Measurements from ENCODE around the gene TMED4. TPM values are rescaled to one million over a fixed set of nuclear protein-coding genes. Genes with fewer than 3 reads are reported as not detected.
"Not testable (repeated sequence)": the region's sequence is repeated elsewhere in the genome, so short reads cannot be mapped to it uniquely, and the experiment has no call there.

Gene TMED4
- total RNA-seq, 2 donors from 2014 or later = 50.3 to 52.5 TPM

DNA sequence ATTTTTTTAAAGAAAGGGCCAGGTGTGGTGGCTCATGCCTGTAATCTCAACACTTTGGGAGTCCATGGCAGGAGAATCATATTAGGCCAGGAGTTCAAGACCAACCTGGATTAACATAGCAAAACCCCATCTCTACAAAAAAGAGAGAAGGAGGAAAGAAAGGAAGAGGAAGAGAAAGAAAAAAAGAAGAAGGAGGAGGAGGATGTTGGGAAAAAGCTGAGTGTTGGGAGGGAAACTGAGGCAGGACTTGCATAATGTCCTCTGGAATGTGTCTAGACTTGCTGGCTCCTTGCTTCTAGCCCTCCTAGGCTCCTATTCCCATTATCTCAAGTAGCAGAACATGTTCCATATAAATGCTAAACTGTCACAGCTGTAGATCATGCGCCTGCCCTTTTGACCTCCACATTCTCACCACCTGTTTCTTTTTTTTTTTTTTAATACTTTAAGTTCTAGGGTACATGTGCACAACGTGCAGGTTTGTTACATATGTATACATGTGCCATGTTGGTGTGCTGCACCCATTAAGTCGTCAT is 29.5 kb downstream of the TMED4 start:
- intact Hi-C loops (cut with DNase I); DNase-seq (ENCODE audit: low spot score): not testable (repeated sequence)

DNA sequence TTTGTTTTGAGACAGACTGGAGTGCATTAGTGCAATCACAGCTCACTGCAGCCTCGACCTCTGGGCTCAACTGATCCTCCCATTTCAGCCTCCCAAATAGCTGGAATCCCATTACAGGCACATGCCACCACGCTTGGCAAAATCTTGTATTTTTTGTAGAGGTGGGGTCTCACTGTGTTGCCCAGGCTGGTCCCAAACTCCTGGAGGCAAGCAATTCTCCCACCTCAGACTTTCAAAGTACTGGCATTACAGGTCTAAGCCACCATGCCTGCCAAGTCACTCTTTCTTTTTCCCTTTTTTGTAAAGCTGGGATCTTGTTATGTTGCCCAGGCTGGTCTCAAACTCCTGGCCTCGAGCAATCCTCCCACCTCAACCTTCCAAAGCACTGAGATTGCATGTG is 32.6 kb downstream of the TMED4 start:
- intact Hi-C loops (cut with DNase I) = no loop called here
- DNase-seq (ENCODE audit: low spot score) = no peak

DNA sequence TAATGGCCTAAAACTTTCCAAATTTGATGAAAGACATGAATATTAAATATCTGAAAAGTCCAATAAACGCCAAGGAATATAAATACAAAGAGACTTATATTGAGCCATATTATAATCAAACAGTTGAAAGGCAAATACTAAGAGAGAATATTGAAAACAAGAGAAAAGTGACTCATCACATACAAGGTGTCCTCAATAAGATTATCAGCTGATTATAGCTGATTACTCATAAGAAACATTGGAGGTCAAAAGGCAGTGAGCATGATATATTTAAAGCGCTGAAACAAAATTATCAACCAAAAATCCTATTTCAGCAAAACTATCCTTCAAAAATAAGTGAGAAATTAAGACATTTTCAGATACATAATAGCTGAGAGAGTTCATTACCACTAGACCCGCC is 33.1 kb downstream of the TMED4 start:
- DNase-seq (ENCODE audit: low spot score) = no peak
- intact Hi-C loops (cut with DNase I) = no loop called here

DNA sequence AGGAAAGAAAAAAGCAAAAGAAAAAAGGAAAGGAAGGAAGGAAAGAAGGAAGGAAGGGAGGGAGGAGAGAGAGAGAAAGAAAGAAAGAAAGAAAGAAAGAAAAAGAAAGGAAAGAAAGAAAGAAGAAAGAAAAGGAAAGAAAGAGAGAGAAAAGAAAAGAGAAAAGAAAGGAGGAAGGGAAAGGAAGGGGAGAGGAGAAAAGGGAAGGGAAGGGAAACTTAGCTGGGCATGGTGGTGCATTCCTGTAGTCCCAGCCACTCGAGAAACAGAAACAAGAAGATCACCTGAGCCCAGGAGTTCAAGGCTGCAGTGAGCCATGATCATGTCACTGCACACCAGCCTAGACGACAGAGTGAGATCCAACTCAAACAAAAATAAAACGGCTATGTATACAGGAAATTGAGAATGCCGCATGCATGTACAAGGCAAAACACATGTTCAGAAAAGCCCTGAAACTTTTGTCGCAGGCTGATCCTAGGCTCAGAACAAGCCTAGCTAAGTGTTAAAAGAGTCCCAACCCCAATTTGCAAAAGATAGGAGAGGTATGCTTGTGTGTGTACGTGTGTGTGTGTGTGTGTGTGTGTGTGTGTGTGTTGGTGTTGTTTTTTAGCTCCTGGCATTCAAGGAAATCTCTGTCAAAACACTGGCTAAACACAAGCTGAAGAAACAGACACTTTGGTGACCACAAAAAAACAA is 34.3 kb downstream of the TMED4 start:
- no peak for DNase-seq (ENCODE audit: low spot score)
- intact Hi-C loops (cut with DNase I) = no loop called here

DNA sequence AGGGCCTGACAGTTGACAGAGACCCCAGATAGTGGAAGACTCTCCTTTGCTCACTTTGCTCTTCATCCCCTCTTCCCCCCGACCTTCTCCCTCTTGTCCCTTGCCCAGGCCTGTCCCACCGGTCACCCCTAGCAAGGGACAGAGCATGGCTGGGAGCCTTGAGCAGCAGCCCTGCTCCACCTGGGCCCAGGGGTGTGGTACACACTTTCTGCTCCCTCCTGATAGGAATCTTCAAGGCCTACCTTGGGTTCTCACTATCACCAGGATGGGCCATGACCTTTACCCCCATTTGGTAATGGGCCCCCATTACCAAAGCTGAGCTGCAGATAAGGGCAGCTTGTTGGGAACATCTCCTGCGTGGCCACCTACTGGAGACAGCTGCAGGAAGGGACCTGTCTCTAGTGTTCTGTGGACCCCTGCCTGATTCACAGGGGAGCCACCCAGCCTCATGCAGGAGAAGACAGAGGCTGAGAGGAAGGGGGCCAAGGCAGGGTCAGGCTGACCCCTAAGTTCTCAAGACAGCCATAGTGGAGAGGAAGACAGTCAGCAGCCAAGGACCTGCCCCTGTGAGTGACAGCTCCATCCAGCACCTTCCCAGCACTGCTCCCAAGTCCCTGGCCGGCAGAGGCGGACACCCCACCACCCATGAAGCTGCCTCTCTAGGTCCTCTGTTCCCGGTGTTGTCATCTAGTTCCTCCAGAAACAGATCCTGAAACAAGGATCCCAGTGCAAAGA is 40.0 kb downstream of the TMED4 start:
- intact Hi-C loops (cut with DNase I) = no loop called here
- no peak for DNase-seq (ENCODE audit: low spot score)

DNA sequence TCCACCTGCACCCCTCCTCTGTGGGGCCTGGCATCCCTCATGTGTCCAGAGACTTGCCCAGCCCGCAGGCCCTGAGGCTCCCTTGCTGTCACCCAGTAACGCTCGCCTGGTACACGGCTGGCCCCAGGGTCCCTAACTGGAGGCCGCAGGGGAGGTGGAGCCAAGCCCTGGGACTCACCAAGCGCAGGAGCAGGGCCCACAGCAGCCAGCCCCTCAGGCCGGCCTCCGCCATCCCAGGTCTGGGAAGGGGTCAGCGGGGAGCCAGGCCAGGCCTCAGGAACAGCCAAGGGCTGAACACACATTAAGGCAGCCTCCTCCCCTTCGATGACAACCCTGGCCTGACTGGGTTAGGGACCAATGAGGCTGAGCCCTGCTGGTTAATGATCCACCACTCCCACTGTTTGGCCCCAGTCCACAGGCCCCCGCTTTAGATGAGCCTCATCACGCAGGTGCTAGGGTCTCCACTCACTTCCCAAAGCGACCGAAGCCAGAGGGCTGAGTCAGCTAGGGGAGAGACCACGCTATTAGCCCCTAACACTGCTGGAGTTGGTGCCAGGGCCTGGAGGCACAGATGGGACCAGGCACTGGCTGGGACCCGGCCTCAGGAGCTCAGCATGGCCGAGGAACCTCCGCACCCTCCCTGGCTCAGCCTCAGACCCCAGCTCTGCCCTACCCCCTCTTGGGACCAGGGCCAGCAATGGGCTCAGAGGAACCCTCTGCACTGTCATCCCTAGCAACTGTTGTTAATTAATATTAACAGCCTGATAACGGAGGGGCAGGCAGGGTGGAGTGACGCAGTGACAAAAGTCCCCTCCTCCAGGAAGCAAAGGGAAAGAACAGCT is 40.8 kb downstream of the TMED4 start, which contains the start of gene NPC1L1:
NPC1L1 (minus strand) TSS at position 303 of the 842 bp plus-strand sequence; CDS start at position 232, 71 bp downstream.
- intact Hi-C loops (cut with DNase I) = no loop called here
- DNase-seq (ENCODE audit: low spot score) = no peak

DNA sequence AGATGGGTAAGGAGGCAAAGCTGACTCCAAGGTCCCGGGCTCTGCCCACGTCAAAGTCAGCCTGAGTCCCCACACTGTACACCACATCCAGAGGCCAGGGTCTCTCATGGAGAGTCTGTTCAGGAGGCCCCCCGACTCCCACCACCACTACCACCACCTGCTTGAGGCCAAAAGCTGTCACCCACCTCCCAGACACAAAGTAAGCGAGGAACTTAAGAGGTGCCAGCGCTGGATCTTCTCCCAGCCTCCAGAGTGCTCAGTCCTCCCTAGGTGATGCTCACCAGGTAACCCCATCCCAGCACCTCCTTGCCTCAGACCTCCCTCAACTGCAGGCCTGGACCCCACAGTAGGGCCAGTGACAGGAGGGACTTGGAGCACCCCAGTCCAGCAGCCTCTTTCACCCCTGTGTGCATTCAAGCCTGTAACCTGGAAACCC is 41.4 kb downstream of the TMED4 start:
- intact Hi-C loops (cut with DNase I) = no loop called here
- no peak for DNase-seq (ENCODE audit: low spot score)

DNA sequence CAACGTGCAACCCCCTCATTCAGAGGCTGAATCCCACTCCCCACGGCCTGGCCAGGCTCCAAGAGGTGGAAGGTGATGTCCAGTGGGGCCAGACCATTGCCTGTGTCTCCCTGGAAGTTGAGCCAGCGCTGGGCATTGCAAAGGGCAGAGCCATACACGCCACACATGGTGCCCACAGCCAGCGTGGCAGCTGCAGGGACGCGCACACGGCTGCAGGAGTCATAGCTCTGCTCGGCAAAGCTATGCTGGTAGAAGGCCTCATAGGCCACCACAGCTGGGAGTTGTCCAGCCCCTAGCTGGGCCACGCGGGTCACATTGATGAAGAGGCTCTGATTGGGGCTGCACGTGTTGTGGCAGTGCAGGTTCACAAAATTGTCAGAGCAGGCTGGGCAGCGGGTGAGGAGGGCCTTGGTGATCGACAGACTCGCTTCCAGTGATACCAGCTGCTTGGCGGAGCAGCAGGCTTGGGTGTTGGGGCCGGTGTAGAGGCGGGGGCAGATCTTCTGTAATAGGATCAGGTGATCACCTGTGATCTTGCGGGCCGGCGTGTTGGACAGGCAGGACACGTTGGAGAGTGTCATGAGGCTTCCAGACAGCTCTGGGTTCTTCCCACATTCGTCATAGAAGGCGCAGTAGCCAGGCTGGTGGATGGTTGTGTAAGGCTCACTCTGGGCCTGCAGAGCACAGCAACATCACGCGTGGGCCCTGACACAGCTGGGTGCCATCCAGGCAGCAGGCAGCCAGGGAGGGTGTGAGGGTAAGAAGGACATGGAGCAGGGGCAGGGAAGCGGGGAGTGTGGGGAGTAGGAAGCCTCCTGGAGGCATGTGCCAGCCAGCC is 42.1 kb downstream of the TMED4 start:
- intact Hi-C loops (cut with DNase I) = no loop called here
- no peak for DNase-seq (ENCODE audit: low spot score)

DNA sequence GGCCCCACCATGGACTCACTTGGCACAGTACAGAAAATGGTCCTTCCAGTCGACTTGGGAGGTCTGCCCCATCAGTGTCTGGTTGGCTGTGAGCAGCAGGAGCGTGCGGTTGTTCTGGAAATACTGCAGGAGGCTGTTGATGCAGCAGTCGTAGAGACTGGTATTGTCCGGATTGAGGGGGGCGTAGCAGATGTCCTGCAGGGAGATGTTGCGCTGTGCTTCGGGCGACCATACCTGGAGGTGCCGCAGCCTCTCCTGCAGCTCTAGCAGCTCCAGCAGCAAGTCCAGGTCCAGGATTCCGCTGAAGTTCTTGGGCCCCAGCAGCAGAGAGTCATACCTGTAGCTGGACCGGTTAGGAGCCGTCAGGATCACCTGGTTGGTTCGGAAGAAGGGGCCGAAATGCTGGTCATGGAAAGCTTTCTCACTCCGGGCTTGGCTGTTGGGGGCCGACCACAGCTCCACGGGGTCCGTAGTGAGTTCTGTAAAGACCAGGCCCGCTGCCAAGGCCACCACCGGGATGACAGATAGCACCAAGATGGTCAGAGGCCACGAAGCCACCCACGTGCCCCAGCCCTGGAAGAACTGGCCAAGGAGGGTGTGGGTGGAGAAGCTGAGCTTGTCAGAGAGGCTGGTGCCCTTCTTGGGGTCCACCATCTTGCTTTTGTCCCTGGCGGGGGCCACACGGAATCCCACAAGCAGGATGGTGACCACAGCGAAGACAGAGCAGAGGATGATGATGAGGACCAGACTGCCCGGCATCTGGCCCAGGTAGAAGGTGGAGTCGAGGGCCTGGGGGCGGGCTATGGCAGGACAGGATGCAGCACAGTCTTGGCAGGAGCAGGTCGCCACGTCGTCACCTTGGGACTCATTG is 43.0 kb downstream of the TMED4 start:
- intact Hi-C loops (cut with DNase I) = no loop called here
- DNase-seq (ENCODE audit: low spot score) = no peak

DNA sequence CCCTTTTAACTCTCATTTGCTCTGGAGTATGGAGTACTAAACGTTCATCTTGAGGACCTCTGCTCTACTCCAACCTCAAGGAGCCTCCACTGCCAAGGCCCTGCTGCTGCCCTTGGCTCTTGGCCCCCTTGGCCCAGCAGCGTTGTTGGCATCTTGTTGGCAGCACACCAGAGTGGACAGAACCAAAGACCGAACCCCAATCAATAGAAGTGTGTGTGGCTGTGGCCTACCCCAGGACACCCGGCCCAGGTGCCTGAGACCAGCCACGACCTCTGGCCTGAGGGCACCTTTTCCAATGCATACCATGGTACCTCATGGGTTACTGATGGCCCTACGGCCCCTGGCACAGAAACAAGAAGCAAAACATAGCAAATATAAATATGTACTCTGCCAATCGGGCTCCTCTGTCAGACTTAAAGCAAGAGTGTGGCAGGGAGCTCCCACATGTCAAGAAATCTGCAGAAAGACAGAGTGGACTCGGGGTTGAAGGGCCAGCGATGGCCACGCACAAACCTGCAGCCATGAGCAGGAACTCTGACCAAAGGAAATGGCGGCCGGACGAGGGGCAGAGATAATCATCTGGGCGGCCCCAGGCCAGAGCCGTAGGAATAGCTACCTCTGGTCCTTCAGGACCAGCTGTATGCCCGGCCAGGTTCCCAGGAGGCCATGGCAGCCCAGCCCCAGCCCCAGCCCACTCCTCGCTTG is 43.8 kb downstream of the TMED4 start:
- no peak for DNase-seq (ENCODE audit: low spot score)
- intact Hi-C loops (cut with DNase I) = no loop called here

DNA sequence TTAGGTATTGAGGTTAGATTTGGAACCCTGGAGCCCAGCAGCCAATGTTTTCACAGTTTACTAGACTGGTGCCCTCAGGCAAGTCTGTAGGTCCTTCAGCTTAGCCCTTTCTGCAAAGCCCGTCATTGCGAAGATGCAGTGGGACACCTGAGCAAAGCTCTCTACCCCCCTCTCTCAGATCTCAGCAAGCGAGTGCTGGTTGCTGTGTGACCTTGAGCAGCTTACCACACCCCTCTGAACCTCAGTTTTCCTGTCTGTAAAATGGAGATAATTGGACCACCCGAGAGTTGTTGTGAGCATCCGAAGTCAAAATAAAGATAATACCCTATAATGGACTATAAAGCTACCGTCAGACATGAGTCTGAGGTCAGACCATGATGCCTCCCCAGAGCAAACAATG is 44.6 kb downstream of the TMED4 start:
- intact Hi-C loops (cut with DNase I) = no loop called here
- DNase-seq (ENCODE audit: low spot score) = no peak

DNA sequence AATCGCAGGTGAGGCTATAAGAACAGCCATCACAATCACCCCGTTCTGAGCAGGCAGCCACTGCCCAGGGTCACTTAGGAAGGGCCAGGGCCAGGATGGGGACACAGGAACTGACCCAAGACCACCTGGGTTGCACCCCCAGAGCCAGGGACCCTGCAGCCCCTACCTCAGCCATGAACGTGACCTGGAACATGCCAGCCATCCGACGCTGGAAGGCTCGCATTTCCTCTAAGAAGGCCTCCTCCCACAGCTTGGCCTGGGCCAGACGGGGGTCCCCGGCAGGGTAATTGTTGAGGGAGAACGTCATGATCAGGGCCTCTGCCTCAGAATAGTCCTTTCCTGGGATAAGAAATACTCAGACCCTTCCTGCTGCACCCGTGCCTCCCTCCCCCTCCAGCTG is 45.9 kb downstream of the TMED4 start:
- intact Hi-C loops (cut with DNase I) = no loop called here
- DNase-seq (ENCODE audit: low spot score) = no peak

DNA sequence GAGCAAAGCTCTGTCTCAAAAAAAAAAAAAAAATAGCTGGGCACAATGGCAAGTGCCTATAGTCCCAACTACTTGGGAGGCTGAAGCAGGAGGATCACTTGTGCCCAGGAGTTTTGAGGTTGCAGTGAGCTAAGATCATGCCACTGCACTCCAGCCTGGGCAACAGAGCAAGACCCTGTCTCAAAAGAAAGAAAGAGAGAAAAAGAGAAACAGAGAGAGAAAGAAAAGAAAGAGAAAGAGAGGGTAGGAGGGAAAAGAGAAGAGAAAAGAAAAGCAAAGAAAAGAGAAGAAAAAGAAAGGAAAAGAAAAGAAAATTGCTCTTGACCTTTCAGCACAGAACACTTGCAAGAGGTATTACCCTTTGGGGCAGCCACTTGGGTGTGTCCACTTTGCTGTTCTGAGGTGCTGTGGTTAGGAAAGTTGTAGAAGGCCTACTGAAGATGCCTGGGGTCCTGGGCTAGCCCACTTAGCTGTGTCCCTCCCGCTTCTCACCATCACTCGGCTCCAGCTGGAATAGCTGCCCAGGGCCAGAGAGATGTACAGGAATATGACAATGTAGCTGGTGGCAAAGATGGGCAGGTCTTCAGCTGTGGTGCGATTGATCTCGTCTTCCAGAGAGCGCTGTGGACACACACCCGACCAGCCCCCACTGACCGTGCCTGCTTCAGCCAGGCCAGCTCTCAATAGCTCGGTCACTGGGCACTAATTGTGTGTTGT is 46.5 kb downstream of the TMED4 start:
- intact Hi-C loops (cut with DNase I) = no loop called here
- no peak for DNase-seq (ENCODE audit: low spot score)

DNA sequence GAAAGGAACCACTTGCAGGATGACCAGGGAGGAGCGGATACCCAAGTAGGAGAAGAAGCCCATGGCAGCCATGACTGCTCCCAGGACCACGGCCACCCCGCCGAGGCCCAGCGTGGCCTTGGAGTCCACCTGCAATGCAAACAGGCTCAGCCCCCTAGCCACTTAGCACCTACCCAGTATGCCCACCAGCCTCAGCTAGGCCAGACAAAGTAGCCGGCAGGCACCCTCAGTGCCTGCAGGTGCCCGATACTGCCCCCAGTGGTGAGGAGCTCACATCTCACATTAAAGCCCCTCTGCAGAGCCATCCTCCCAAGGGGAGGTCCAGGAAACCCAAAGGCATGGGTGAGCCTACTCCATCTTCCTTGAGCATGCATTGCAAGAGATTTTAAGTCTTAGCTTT is 47.5 kb downstream of the TMED4 start:
- intact Hi-C loops (cut with DNase I) = no loop called here

DNA sequence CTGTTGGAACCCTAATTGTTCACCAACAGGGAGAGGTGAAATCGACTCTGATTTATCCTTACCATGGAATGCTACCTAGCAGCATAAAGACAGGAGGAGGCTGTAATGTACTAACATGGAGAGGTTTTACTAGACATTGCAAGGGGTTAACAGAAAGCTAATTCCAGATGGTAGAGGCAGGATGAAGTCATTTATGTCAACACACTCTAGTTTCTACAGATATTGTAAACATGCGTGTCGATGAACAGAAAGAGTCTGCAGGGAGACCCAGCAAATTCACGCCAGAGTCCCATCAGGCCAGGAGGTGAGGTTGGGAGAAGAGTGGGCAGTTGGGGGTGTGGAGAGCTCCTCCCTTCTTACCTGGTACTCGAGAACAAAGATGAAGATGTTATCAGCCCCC is 47.9 kb downstream of the TMED4 start:
- intact Hi-C loops (cut with DNase I) = no loop called here
- DNase-seq (ENCODE audit: low spot score) = no peak

More for the DNA sequence above, 47.5 kb downstream of the TMED4 start:
- no peak for DNase-seq (ENCODE audit: low spot score)

DNA sequence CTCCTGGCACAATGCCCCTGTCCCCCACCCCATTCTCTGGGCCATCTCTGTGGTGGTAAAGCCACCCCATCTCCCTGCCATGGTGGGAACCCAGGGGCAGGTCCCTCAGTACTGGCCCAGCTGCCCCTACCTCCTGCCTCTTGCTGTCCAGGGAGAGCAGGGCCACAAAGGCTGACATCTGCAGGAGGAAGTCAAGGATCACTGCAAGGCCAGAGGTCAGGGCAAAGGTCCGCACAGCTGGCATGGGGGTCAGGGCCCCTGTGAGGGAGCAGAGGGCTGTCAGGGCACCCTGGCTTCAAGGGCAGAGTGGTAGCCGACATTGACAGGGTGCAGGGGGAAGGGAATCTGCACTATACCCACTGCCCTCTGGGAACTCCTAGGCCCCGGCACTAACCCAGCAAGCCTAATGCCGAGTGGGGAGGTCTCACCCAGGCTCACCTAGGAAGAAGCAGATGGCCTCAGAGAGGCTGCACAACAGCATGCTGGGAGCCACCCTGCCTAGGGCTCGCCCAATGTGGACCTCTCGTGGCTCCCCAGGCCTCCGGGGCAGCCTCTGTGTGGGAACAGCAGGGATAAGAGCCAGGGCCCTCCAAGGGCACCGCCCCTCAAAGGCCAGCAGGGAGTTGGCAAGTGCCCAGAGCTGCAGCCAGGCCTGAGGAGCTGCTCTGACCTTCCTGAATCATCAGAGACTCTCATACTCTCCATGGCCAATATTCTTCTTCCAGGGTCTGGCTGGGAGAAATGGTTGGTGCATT is 48.6 kb downstream of the TMED4 start:
- intact Hi-C loops (cut with DNase I) = no loop called here
- DNase-seq (ENCODE audit: low spot score) = no peak

Data from posterior vena cava (tissue), 2 donors.